ENCODE data around the gene LEKR1.

The LEKR1 gene

DNA sequence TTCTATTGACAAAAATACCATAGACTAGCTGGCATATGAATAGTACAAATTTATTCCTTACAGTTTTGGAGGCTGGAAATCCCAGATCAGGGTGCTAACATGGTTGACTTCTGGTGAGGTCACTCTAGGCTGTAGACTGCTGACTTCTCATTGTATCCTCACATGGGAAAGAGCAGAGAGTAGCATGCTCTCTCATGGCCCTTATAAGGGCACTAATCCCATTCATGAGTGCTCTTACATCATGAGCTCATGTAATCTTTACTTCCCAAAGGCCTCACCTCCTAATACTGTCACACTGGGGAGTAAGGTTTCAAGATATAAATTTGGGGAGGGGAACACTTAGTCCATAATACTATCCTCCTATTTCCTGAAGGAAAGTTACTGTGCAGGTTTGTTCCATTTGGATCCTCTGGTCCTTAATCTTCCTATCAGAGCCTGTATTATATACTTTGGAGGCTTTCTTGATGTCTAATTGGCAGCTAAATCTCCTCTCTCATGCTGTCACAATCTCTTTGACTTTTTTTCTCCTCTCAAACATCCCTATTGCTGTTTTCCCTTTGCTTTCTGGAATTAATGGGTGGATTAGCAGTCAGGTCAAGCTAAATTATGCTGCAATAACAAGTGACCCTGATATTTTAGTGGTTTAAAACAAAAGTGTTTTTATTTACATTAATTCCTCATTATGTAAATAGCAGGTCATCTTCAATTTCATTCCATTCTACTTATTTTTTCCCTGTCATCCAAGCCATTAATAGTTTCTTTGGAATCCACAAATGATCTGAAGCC lies 23.1 kb upstream of the LEKR1 start:
- Histone ChIP-seq H3K9me3 (ENCODE audit: control insufficient read depth, insufficient read depth, low read depth, low read length) (no peaks in the 10 kb centered on the region), H3K4me1 (ENCODE audit: control insufficient read depth, insufficient read depth, low read length) (no peaks in the 10 kb centered on the region), H3K27ac (ENCODE audit: extremely low read depth, low read depth, low read length) (no peak overlapping the region), H3K4me3 (ENCODE audit: low read depth, low read length) (no peak overlapping the region), H3K36me3 (ENCODE audit: control insufficient read depth in 2 of 2, insufficient read depth in 1 of 2, low read length in 2 of 2) (no peaks in the 10 kb centered on the region)
- CTCF ChIA-PET: interaction anchor here (1.1 kb wide), 1 partner anchor 10 kb away, joined by 3 read pairs; no protein-coding TSS in a partner anchor
- no peak for TF ChIP-seq SCRT1 (tag by site-specific recombination; IDR thresholded peaks at IDR 0.05; ENCODE audit: borderline replicate concordance)
- TF ChIP-seq ZNF555 (tag by site-specific recombination; conservative IDR thresholded peaks at IDR 0.05): no peak
- TF ChIP-seq ZNF792 (tag by site-specific recombination; IDR thresholded peaks at IDR 0.05): no peak
- TF ChIP-seq OSR2 (tag by site-specific recombination; IDR thresholded peaks at IDR 0.05): no peak
- no peak for TF ChIP-seq ZNF140 (tag by site-specific recombination; IDR thresholded peaks at IDR 0.05)
- POLR2A ChIA-PET: no interaction called here

DNA sequence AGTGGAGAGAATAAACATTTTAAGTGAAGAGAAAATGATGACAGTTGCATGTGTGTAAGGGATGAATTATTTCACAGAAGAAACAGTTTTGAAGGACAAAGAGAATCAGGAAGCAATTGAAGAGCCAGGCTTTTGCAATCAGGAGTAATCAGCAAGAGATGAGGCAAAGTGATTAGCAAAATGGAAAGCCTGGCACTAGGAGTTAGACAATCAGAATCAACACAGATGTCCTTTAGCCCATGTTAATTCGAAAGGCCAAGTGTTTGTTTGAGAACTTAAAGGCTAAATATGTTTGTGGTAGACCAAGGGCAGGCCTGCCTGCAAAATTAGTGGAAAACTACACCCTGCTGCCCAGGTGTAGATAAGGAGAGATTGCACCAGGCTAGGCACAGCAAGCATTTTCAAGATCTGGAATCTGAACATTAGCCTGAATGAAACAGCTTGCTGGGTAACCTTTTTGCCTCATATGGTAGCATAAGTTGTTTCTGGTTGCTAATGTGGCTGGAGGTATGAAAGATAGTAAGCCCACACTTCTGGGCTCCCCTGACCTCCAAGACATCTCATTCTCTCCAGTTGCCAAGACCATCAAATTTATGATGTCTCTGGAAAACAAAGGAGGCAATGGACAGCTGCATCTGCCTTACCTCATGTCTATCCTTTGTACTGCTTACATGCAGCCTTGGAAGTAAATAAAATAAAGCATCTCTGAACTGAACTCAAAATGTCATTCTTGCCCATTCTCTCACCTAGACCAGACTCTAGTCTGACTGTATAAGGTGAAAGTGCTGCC lies 22.0 kb upstream of the LEKR1 start:
- CTCF ChIA-PET: no interaction called here
- no peak overlapping the region for H3K27ac ChIP-seq (ENCODE audit: extremely low read depth, low read depth, low read length)
- no peaks in the 10 kb centered on the region for H3K4me1 ChIP-seq (ENCODE audit: control insufficient read depth, insufficient read depth, low read length)
- H3K9me3 ChIP-seq (ENCODE audit: control insufficient read depth, insufficient read depth, low read depth, low read length): no peaks in the 10 kb centered on the region
- TF ChIP-seq ZNF223 (tag by site-specific recombination; IDR thresholded peaks at IDR 0.05) (no peak), ZNF292 (tag by site-specific recombination; IDR thresholded peaks at IDR 0.05; ENCODE audit: borderline replicate concordance, low read depth) (no peak), GFI1B (tag by site-specific recombination; IDR thresholded peaks at IDR 0.05) (no peak), ZNF366 (tag by site-specific recombination; conservative IDR thresholded peaks at IDR 0.05) (no peak), ZNF626 (tag by site-specific recombination; IDR thresholded peaks at IDR 0.05) (no peak), GLI4 (tag by site-specific recombination; IDR thresholded peaks at IDR 0.05) (no peak)
- TF ChIP-seq, protein P1, sequence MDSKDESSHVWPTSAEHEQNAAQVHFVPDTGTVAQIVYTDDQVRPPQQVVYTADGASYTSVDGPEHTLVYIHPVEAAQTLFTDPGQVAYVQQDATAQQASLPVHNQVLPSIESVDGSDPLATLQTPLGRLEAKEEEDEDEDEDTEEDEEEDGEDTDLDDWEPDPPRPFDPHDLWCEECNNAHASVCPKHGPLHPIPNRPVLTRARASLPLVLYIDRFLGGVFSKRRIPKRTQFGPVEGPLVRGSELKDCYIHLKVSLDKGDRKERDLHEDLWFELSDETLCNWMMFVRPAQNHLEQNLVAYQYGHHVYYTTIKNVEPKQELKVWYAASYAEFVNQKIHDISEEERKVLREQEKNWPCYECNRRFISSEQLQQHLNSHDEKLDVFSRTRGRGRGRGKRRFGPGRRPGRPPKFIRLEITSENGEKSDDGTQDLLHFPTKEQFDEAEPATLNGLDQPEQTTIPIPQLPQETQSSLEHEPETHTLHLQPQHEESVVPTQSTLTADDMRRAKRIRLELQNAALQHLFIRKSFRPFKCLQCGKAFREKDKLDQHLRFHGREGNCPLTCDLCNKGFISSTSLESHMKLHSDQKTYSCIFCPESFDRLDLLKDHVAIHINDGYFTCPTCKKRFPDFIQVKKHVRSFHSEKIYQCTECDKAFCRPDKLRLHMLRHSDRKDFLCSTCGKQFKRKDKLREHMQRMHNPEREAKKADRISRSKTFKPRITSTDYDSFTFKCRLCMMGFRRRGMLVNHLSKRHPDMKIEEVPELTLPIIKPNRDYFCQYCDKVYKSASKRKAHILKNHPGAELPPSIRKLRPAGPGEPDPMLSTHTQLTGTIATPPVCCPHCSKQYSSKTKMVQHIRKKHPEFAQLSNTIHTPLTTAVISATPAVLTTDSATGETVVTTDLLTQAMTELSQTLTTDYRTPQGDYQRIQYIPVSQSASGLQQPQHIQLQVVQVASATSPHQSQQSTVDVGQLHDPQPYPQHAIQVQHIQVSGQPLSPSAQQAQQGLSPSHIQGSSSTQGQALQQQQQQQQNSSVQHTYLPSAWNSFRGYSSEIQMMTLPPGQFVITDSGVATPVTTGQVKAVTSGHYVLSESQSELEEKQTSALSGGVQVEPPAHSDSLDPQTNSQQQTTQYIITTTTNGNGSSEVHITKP (tag by site-specific recombination; IDR thresholded peaks at IDR 0.05): no peak
- no peaks in the 10 kb centered on the region for H3K36me3 ChIP-seq (ENCODE audit: control insufficient read depth in 2 of 2, insufficient read depth in 1 of 2, low read length in 2 of 2)
- POLR2A ChIA-PET: no interaction called here
- H3K4me3 ChIP-seq (ENCODE audit: low read depth, low read length): no peak overlapping the region

DNA sequence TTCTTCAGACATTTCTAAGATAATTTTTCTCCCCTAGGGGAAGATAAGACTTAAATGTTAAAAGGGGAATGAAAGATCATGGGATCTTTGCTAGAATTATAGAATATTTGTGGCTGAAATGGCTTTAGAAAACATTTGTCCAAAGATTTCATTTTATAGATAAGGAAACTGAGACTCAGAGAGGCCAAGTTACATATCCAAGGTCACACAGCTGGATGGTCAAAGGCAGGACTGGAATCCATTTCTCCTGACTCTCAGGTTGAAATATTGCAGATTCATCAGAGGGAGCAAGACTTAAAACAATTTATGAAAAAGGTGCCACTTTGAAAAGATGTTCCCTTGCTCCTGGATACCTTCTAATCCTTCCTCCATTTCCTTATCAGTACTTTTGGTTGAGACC lies 19.5 kb upstream of the LEKR1 start:
- H3K9me3 ChIP-seq (ENCODE audit: control insufficient read depth, insufficient read depth, low read depth, low read length): no peaks in the 10 kb centered on the region
- ChIA-PET POLR2A (no interaction called here), CTCF (no interaction called here)
- no peak overlapping the region for H3K27ac ChIP-seq (ENCODE audit: extremely low read depth, low read depth, low read length)
- no peaks in the 10 kb centered on the region for H3K36me3 ChIP-seq (ENCODE audit: control insufficient read depth in 2 of 2, insufficient read depth in 1 of 2, low read length in 2 of 2)
- H3K4me3 ChIP-seq (ENCODE audit: low read depth, low read length): no peak overlapping the region
- H3K4me1 ChIP-seq (ENCODE audit: control insufficient read depth, insufficient read depth, low read length): no peaks in the 10 kb centered on the region
- no peak for TF ChIP-seq ZNF48 (tag by site-specific recombination; IDR thresholded peaks at IDR 0.05)
- no peak for TF ChIP-seq ZFHX2 (tag by site-specific recombination; conservative IDR thresholded peaks at IDR 0.05)
- TF ChIP-seq ZNF37A (tag by site-specific recombination; IDR thresholded peaks at IDR 0.05): no peak
- no peak for TF ChIP-seq ZNF174 (tag by site-specific recombination; IDR thresholded peaks at IDR 0.05)
- TF ChIP-seq, protein P2, sequence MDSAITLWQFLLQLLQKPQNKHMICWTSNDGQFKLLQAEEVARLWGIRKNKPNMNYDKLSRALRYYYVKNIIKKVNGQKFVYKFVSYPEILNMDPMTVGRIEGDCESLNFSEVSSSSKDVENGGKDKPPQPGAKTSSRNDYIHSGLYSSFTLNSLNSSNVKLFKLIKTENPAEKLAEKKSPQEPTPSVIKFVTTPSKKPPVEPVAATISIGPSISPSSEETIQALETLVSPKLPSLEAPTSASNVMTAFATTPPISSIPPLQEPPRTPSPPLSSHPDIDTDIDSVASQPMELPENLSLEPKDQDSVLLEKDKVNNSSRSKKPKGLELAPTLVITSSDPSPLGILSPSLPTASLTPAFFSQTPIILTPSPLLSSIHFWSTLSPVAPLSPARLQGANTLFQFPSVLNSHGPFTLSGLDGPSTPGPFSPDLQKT (IDR thresholded peaks at IDR 0.05; ENCODE audit: borderline replicate concordance, low read depth, low read length): no peak
- TF ChIP-seq ZNF843 (tag by site-specific recombination; IDR thresholded peaks at IDR 0.05): no peak
- TF ChIP-seq ZNF274 (IDR thresholded peaks at IDR 0.05; ENCODE audit: low read length): no peak
- no peak for TF ChIP-seq ZNF274 (tag by site-specific recombination; IDR thresholded peaks at IDR 0.05; ENCODE audit: borderline replicate concordance)
- TF ChIP-seq ZNF394 (tag by site-specific recombination; IDR thresholded peaks at IDR 0.05; ENCODE audit: borderline replicate concordance): no peak
- TF ChIP-seq ZNF157 (tag by site-specific recombination; IDR thresholded peaks at IDR 0.05): no peak
- no peak for TF ChIP-seq ZNF658 (tag by site-specific recombination; IDR thresholded peaks at IDR 0.05)
- TF ChIP-seq, protein P3, sequence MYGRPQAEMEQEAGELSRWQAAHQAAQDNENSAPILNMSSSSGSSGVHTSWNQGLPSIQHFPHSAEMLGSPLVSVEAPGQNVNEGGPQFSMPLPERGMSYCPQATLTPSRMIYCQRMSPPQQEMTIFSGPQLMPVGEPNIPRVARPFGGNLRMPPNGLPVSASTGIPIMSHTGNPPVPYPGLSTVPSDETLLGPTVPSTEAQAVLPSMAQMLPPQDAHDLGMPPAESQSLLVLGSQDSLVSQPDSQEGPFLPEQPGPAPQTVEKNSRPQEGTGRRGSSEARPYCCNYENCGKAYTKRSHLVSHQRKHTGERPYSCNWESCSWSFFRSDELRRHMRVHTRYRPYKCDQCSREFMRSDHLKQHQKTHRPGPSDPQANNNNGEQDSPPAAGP (tag by site-specific recombination; IDR thresholded peaks at IDR 0.05): no peak
- TF ChIP-seq ZNF366 (tag by site-specific recombination; conservative IDR thresholded peaks at IDR 0.05): no peak
